GM06990 (cell line): Measurements from ENCODE around the gene ULK1.
A peak's percentile ranks its signal among the peaks of the same experiment; 100 is the strongest.

Experiments used
- DNase-seq: peaks from one replicate; pipeline ENCODE4 v3.0.0-alpha.2; 2011; ENCODE audit not compliant: insufficient read length; ENCODE audit errors: extremely low read depth
- H3K27me3 ChIP-seq: replicated peaks from 2 replicates; pipeline ENCODE4 v1.6.0; 2011; ENCODE audit warnings: low read length; ENCODE audit not compliant: control insufficient read depth, insufficient read depth
- H3K36me3 ChIP-seq: 2 replicates; pipeline ENCODE4 v1.5.1; 2011; ENCODE audit warnings: low read length; ENCODE audit not compliant: control insufficient read depth, insufficient read depth
- H3K4me3 ChIP-seq: replicated peaks from 2 replicates; pipeline ENCODE4 v1.5.1; 2011; ENCODE audit warnings: low read depth, mild to moderate bottlenecking, control low read depth, low read length
- TF ChIP-seq, protein P1 (sequence below): IDR thresholded peaks from 2 replicates; pipeline ENCODE4 v1.5.1; 2011; ENCODE audit warnings: low read length, control low read depth, mild to moderate bottlenecking, inconsistent platforms; ENCODE audit not compliant: insufficient read depth, poor library complexity, severe bottlenecking

ULK1 gene

DNA sequence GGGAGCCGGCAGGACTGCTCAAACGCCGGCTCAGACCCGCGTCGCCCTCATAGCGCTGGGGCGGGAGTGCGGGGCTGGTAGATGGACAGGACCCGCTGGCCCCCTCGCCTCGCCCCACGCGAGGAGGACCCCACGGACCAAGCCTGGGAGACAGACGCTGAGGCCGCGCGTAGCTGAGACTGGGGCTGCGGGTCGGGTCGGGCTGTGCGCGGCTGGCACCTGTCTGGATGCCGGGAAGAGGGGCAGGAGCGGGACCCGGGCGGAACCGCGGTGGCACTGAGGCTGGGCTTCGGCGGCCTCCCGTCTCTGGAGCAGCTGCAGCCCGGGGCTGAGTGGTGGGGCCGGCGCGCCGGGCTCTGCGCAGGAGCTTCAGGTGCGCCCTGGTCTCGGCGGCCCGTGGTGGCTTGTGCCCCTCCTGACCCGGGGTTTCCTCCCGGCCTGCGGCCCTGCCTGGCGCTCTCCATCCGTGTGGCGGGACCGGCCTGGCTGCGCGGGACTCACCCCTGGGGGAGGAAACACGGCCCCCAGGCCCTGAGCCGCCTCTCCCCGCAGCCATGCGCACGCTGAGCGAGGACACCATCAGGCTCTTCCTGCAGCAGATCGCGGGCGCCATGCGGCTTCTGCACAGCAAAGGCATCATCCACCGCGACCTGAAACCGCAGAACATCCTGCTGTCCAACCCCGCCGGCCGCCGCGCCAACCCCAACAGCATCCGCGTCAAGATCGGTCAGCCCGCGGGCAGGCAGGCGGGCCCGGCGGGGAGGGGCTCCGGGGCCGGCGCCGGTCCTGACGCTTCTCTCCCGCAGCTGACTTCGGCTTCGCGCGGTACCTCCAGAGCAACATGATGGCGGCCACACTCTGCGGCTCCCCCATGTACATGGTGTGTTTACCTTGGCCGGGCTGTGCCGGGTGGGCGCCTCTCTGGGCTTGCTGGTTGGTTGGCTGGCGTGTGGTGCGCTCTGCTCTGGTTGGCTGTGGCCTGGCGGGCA, 14.0 kb downstream of the ULK1 start:
- TF ChIP-seq, protein P1, sequence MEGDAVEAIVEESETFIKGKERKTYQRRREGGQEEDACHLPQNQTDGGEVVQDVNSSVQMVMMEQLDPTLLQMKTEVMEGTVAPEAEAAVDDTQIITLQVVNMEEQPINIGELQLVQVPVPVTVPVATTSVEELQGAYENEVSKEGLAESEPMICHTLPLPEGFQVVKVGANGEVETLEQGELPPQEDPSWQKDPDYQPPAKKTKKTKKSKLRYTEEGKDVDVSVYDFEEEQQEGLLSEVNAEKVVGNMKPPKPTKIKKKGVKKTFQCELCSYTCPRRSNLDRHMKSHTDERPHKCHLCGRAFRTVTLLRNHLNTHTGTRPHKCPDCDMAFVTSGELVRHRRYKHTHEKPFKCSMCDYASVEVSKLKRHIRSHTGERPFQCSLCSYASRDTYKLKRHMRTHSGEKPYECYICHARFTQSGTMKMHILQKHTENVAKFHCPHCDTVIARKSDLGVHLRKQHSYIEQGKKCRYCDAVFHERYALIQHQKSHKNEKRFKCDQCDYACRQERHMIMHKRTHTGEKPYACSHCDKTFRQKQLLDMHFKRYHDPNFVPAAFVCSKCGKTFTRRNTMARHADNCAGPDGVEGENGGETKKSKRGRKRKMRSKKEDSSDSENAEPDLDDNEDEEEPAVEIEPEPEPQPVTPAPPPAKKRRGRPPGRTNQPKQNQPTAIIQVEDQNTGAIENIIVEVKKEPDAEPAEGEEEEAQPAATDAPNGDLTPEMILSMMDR = no peak
- Histone ChIP-seq H3K4me3 (no peak overlapping the region), H3K36me3 (peaks cover 7% of the 10 kb centered on the region), H3K27me3 (no peaks in the 10 kb centered on the region)
- DNase-seq = peak; percentile 9

DNA sequence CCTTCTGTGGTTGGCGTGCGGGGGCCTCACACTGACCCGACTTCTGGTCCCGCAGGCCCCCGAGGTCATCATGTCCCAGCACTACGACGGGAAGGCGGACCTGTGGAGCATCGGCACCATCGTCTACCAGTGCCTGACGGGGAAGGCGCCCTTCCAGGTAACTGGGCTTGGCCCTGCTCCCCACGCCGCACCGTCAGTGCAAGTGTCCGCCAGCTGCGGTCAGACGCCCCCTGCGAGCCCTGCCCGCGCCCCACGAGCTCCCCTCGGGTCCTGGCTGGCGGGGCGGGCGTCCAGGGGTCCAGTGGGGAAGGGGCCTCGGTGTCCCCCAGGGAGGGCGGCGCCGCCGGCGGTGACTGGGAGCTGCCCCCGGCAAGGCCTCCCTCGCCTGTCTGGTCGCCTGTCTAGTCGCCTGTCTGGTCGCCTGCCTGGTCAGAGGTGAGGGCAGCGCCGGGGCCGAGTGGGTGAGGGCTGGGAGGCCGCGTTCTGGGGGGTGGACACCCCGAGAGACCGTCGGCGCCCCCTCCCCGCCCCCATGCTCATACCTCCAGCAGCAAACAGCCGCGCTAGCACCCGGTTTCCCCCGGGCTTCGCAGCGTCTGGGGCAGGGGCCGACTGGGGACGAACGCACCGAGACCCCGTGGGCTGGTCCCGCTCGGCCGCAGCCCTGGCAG, 14.8 kb downstream of the ULK1 start:
- TF ChIP-seq, protein P1 = no peak
- peaks cover 7% of the 10 kb centered on the region for H3K36me3 ChIP-seq

DNA sequence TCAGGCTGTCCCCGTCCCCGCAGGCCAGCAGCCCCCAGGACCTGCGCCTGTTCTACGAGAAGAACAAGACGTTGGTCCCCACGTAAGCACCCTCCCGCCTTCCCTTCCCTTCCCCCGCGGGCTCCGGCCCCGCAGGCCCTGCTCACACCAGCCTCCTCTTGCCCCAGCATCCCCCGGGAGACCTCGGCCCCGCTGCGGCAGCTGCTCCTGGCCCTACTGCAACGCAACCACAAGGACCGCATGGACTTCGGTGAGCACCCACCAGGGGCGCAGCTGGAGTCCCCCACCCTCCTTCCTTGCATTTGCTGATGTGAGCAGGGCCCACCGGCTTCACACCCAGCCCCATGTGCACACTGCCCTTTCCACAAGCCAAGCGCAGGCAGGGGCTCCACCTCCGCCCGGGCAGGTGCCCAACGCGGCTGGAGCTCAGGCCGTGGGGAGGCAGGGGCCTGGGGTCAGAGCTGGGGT, 15.4 kb downstream of the ULK1 start:
- Histone ChIP-seq H3K4me3 (no peak overlapping the region), H3K27me3 (no peaks in the 10 kb centered on the region), H3K36me3 (peaks cover 7% of the 10 kb centered on the region)
- TF ChIP-seq, protein P1 = no peak
- peak; percentile 7 for DNase-seq

More for the DNA sequence above, 14.8 kb downstream of the ULK1 start:
- Histone ChIP-seq H3K27me3 (no peaks in the 10 kb centered on the region), H3K4me3 (no peak overlapping the region)
- peak; percentile 10 for DNase-seq

DNA sequence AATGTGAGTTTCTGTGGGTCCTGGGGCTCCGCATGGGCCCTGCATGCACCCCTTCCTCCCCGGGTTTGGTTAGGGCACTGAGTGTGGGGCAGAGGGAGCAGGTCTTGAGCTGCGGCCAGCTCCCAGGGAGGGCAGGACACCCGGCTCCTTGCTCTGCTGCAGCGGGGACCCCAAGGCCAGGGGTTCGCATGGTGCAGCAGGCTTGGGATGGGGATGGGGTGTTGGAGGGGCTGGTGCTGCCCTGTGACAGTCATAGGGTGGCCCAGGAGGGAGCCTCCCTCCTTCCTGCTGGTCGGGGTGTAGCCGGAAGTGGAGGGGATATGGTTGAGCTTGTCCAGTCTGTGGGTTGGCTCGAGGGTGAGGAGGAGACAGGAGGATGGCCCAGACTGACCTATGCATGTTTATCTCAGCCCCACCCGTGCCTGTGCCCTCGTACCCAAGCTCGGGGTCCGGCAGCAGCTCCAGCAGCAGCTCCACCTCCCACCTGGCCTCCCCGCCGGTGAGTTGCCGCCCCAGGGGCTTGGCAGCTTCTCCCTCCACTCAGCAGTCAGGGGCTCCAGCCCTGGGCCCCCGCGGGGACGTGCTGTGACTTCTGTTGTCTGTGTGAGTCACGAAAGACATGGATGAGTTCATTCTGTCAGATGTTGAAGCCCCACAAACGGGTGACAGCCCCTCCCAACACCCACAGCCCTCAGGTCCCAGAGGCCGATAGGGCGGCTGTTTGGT, 16.0 kb downstream of the ULK1 start:
- DNase-seq = peak; percentile 5
- H3K4me3 ChIP-seq = no peak overlapping the region
- TF ChIP-seq, protein P1 = no peak
- H3K36me3 ChIP-seq = peaks cover 8% of the 10 kb centered on the region
- no peaks in the 10 kb centered on the region for H3K27me3 ChIP-seq

DNA sequence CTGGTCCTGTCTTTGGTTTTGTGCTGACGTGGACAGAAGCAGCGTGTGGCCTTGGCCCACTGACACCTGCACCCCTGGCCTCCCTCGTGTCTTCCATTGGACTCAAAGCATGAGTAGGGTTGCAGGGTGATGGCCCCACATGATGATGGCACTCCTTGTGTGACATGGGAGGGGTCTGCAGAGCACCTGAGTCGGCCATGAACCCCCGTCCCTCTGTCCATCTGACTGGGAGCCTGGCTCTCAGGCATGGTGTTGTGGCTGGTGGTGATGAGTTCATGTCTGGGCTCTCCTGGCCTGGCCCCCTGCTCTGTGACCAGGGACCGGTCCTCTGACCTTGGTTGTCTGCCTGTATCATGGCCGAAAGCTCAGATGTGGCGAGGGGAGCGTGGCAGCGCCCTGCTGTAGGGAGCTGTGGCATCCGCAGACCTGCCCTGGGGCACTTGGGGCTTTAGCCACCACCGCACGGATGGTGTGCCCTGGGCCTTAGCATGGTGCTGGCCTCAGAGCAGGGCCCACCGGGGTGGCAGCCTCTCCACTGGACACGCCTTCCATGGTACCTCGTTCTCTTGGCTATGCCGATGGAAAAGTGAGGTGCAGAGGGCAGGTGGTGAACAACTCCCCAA, 16.7 kb downstream of the ULK1 start:
- peaks cover 11% of the 10 kb centered on the region for H3K36me3 ChIP-seq
- TF ChIP-seq, protein P1 = no peak
- no peaks in the 10 kb centered on the region for H3K27me3 ChIP-seq
- DNase-seq = peak; percentile 5
- H3K4me3 ChIP-seq = no peak overlapping the region
